K562 (cell line): ENCODE results near the gene GSKIP. TPM values are rescaled to one million over a fixed set of nuclear protein-coding genes. Genes with fewer than 3 reads are reported as not detected.

Source experiments
- ATAC-seq: fragments of 200-7000 bp; cut with Tn5 transposase; 3 replicates; pipeline ENCODE4 v1.9.1; 2020; ENCODE audit warnings: moderate library complexity
- BruUV-seq: library from RNA; stranded (reverse); fragments of 400-500 nt; replicated peaks from 2 replicates; lab custom pipeline; 2021; lab: Mats Ljungman, UMichigan
- CTCF ChIA-PET: fragments of 300-600 bp; formaldehyde crosslinking; extraction: SDS; loops from one replicate; lab custom pipeline; 2021; ENCODE audit warnings: low intra/inter-chr PET ratio; lab: Yijun Ruan, JAX
- POLR2A ChIA-PET: fragments of 300-600, 350-650 bp; sonication (Branson Sonifier 250); formaldehyde crosslinking; extraction: SDS; loops from one replicate; lab custom pipeline; 2021; ENCODE audit warnings: antibody characterized with exemption, inconsistent platforms; lab: Yijun Ruan, JAX
- DNase-seq, 4 experiments: peaks; one replicate each; pipeline versions ENCODE4 v3.0.0 to v3.0.0-alpha.2; 2011 to 2018; ENCODE audit warnings: low spot score in 3 of 4, mixed read lengths in 3 of 4; ENCODE audit errors: extremely low read depth in 1 of 4
- FAIRE-seq: peaks from 2 replicates; lab custom pipeline; 2011; peaks lifted over from hg19 to GRCh38; lab: Jason Lieb, UNC
- H2AFZ ChIP-seq: 2 replicates; pipeline ENCODE4 v1.6.0; 2011; ENCODE audit warnings: low read depth, low read length, control low read depth, inconsistent platforms
- H3K27ac ChIP-seq: fragments of 200-600 bp; 3 replicates; pipeline ENCODE4 v1.8.0; 2011; ENCODE audit warnings: low read depth, mild to moderate bottlenecking, control low read depth, inconsistent platforms, low read length, moderate library complexity, mixed read lengths; ENCODE audit errors: extremely low read depth
- H3K27me3 ChIP-seq, 2 experiments: fragments of 300-600 bp in 1 of 2; 2 replicates in 1 of 2; 3 replicates in 1 of 2; pipeline versions ENCODE4 v1.6.0 to v1.8.0; 2011; ENCODE audit warnings: inconsistent platforms in 2 of 2, low read length in 2 of 2, mild to moderate bottlenecking in 1 of 2, mixed read lengths in 1 of 2, moderate library complexity in 1 of 2; ENCODE audit not compliant: control insufficient read depth in 2 of 2, insufficient read depth in 2 of 2
- H3K36me3 ChIP-seq: fragments of 300-600 bp; 3 replicates; pipeline ENCODE4 v1.8.0; 2011; ENCODE audit warnings: mild to moderate bottlenecking, low read length, inconsistent platforms; ENCODE audit not compliant: control insufficient read depth, insufficient read depth
- H3K4me1 ChIP-seq, 2 experiments: fragments of 200-600 bp in 1 of 2; replicated peaks in 1 of 2; 2 replicates in 1 of 2; 3 replicates in 1 of 2; pipeline versions ENCODE4 v1.5.1 to v1.8.0; 2011; ENCODE audit warnings: inconsistent platforms in 2 of 2, low read length in 2 of 2, mild to moderate bottlenecking in 1 of 2, mixed read lengths in 1 of 2, moderate library complexity in 1 of 2; ENCODE audit not compliant: control insufficient read depth in 2 of 2, insufficient read depth in 2 of 2
- H3K4me2 ChIP-seq: 2 replicates; pipeline ENCODE4 v1.6.1; 2011; ENCODE audit warnings: low read length, control low read depth, inconsistent platforms, mixed read lengths; ENCODE audit not compliant: insufficient read depth
- H3K4me3 ChIP-seq: fragments of 200-600 bp; sonication (generic), shearing (Covaris generic); 2 replicates; pipeline ENCODE4 v1.5.1; 2016; ENCODE audit warnings: control low read depth, inconsistent platforms
- H3K79me2 ChIP-seq: fragments of 200-600 bp; 3 replicates; pipeline ENCODE4 v1.8.0; 2011; ENCODE audit warnings: low read length, inconsistent platforms; ENCODE audit not compliant: control insufficient read depth, insufficient read depth
- H3K9ac ChIP-seq, 2 experiments: 2 replicates each; pipeline versions ENCODE4 v1.6.0 to v1.6.1; 2011; ENCODE audit warnings: low read depth in 2 of 2, low read length in 2 of 2, control low read depth in 1 of 2, inconsistent platforms in 1 of 2, mild to moderate bottlenecking in 1 of 2, mixed read lengths in 1 of 2; ENCODE audit not compliant: insufficient read depth in 1 of 2
- H3K9me1 ChIP-seq: one replicate; pipeline ENCODE4 v1.6.0; 2011; ENCODE audit warnings: inconsistent platforms, mild to moderate bottlenecking, low read length, moderate library complexity; ENCODE audit not compliant: control insufficient read depth, insufficient read depth
- H3K9me3 ChIP-seq: replicated peaks from 2 replicates; pipeline ENCODE4 v1.5.1; 2011; ENCODE audit warnings: low read depth, low read length, inconsistent platforms; ENCODE audit not compliant: control insufficient read depth, insufficient read depth
- H4K20me1 ChIP-seq: replicated peaks from 2 replicates; pipeline ENCODE4 v1.6.1; 2011; ENCODE audit warnings: low read length, inconsistent platforms, mixed read lengths; ENCODE audit not compliant: control insufficient read depth, insufficient read depth
- CBX8 ChIP-seq: fragments of 200-600 bp; sonication (generic); IDR thresholded peaks from 2 replicates; pipeline ENCODE4 v1.6.1; 2012; ENCODE audit warnings: borderline replicate concordance, mixed run types, low read depth, mild to moderate bottlenecking, moderate library complexity, mixed read lengths, low read length, control low read depth, inconsistent platforms; ENCODE audit not compliant: poor library complexity, severe bottlenecking; ENCODE audit errors: extremely low read depth
- CLOCK ChIP-seq: fragments of 250-450 bp; sonication (Bioruptor Pico); IDR thresholded peaks from 2 replicates; pipeline ENCODE4 v1.4.0; 2020; ENCODE audit warnings: mild to moderate bottlenecking, moderate library complexity, borderline replicate concordance
- EZH2 ChIP-seq: IDR thresholded peaks from 2 replicates; pipeline ENCODE4 v1.6.1; 2012; ENCODE audit warnings: low read depth, mild to moderate bottlenecking, inconsistent platforms, low read length, borderline replicate concordance
- GATA2 ChIP-seq: sonication (generic); formaldehyde crosslinking; IDR thresholded peaks from 2 replicates; pipeline ENCODE4 v1.4.0; 2020; ENCODE audit warnings: mild to moderate bottlenecking, missing genetic modification reagents
- HOXB6 ChIP-seq: fragments of 250-450 bp; sonication (Bioruptor Pico); IDR thresholded peaks from 2 replicates; pipeline ENCODE4 v1.5.1; 2022; ENCODE audit warnings: mild to moderate bottlenecking, borderline replicate concordance
- SMARCC2 ChIP-seq: fragments of 450-650 bp; IDR thresholded peaks from 2 replicates; pipeline ENCODE4 v1.6.1; 2017; ENCODE audit warnings: antibody characterized with exemption, moderate library complexity, mild to moderate bottlenecking, low read depth
- TBP ChIP-seq: optimal IDR thresholded peaks from 2 replicates; pipeline ENCODE3; 2011; ENCODE audit warnings: low read depth, low read length, improper control_type of control experiment
- THAP7 ChIP-seq: fragments of 250-450 bp; sonication (Bioruptor Pico); IDR thresholded peaks from 2 replicates; pipeline ENCODE4 v1.5.0; 2021
- TOE1 ChIP-seq, 2 experiments: fragments of 450-650 bp in 1 of 2; sonication (generic) in 1 of 2; formaldehyde crosslinking in 1 of 2; IDR thresholded peaks; 2 replicates each; pipeline versions ENCODE4 v1.7.1 to v1.8.0; 2016 to 2022; ENCODE audit warnings: borderline replicate concordance in 2 of 2, mild to moderate bottlenecking in 2 of 2, antibody characterized with exemption in 1 of 2, inconsistent platforms in 1 of 2, low read depth in 1 of 2, missing genetic modification reagents in 1 of 2, moderate library complexity in 1 of 2
- ZFPM2 ChIP-seq: fragments of 250-450 bp; sonication (Bioruptor Pico); IDR thresholded peaks from 2 replicates; pipeline ENCODE4 v1.5.1; 2022; ENCODE audit warnings: mild to moderate bottlenecking
- ZNF668 ChIP-seq: fragments of 250-450 bp; sonication (Bioruptor Pico); IDR thresholded peaks from 2 replicates; pipeline ENCODE4 v1.8.0; 2022; ENCODE audit warnings: mild to moderate bottlenecking, inconsistent platforms
- WGBS: fragments of 100-300 bp; shearing (Covaris generic); methylation state at CpG from one replicate; pipeline ENCODE4 v1.1.6; 2016; ENCODE audit warnings: low coverage, mixed read lengths; ENCODE audit not compliant: insufficient coverage; ENCODE audit errors: missing lambda C conversion rate; 5-methylcytosine and 5-hydroxymethylcytosine counted together
- in situ Hi-C: fragments of 300-500 bp; cut with MboI; formaldehyde crosslinking; loops from 4 replicates; pipeline ENCODE4 v1.15.0; 2018; ENCODE audit warnings: inconsistent platforms, mixed read lengths
- intact Hi-C: fragments of 100-400 bp; cut with micrococcal nuclease; formaldehyde crosslinking; loops from 2 replicates; pipeline ENCODE4 v1.14.2; 2022
- polyA plus RNA-seq, 8 experiments: library from polyadenylated mRNA; depleted of rRNA in 4 of 8; stranded (reverse) in 5 of 8; unstranded in 3 of 8; fragments of >200 nt; fragmentation: Nextera tagmentation in 2 of 8; fragmentation: Illumina TruSeq in 1 of 8; extraction: Ambion mirVana in 2 of 8; extraction: Trizol in 1 of 8; gene quantifications; 2 replicates each; pipeline versions ENCODE4 v1.2.1 to v1.2.3, GENCODE V29; 2011 to 2014; ENCODE audit warnings: inconsistent platforms in 1 of 8, missing spikeins in 1 of 8
- total RNA-seq, 7 experiments: library from RNA; depleted of rRNA in 6 of 7; stranded (reverse); fragments of >200 nt in 6 of 7; fragmentation: Illumina TruSeq in 2 of 7; extraction: Trizol in 2 of 7; gene quantifications; 2 replicates each; pipeline versions ENCODE4 v1.2.1 to v1.2.3, GENCODE V29; 2011 to 2021; ENCODE audit warnings: low replicate concordance in 1 of 7

Gene GSKIP
- total and polyA plus RNA-seq, 9 of the 15 experiments (the other 6 are each of a cell fraction or from before 2014, with no cell fraction given) = 12.9 to 58.9 (median 22.2) TPM

GRCh38 chr14:96320605-96321004 lies 42.7 kb upstream of the GSKIP start:
- CTCF ChIA-PET = no interaction called here
- no peak overlapping the region for H3K27ac ChIP-seq
- no peak overlapping the region for H3K4me2 ChIP-seq
- DNase-seq = no peak
- BruUV-seq = no TSS peak
- H2AFZ ChIP-seq = no peak overlapping the region
- POLR2A ChIA-PET = interaction anchor here (1.1 kb wide), 1 partner anchor 8 kb away, joined by 3 read pairs; no protein-coding TSS in a partner anchor
- no peak overlapping the region for H3K9ac ChIP-seq
- H3K9me1 ChIP-seq = no peaks in the 10 kb centered on the region
- no peak overlapping the region for H3K4me3 ChIP-seq
- intact Hi-C loops = no loop called here
- no peaks in the 10 kb centered on the region for H3K4me1 ChIP-seq
- no peak for FAIRE-seq
- TF ChIP-seq HOXB6 (CRISPR knock-in tag) (no peak), ZFPM2 (no peak), THAP7 (CRISPR knock-in tag) (no peak), SMARCC2 (no peak), GATA2 (CRISPR knock-in tag) (no peak)
- H3K9me3 ChIP-seq = no peaks in the 10 kb centered on the region
- peaks cover 33% of the 10 kb centered on the region; the same call in 2 of the 3 replicates for H3K36me3 ChIP-seq
- ATAC-seq = no peak
- 100% methylated on average over 1 of the region's 1 CpG for WGBS
- H4K20me1 ChIP-seq = no peaks in the 10 kb centered on the region
- in situ Hi-C loops = no loop called here
- H3K27me3 ChIP-seq = no peaks in the 10 kb centered on the region
- H3K79me2 ChIP-seq = no peaks in the 10 kb centered on the region

GRCh38 chr14:96324219-96324618 lies 39.1 kb upstream of the GSKIP start:
- Histone ChIP-seq H3K9me3 (no peaks in the 10 kb centered on the region), H2AFZ (no peak overlapping the region), H3K9me1 (no peaks in the 10 kb centered on the region), H3K36me3 (peaks cover 20% of the 10 kb centered on the region), H3K4me1 (no peaks in the 10 kb centered on the region), H3K4me3 (no peak overlapping the region), H3K79me2 (no peaks in the 10 kb centered on the region), H3K27me3 (no peaks in the 10 kb centered on the region), H3K27ac (no peak overlapping the region), H3K4me2 (no peak overlapping the region), H4K20me1 (no peaks in the 10 kb centered on the region), H3K9ac (no peak overlapping the region)
- FAIRE-seq = no peak
- POLR2A ChIA-PET = no interaction called here
- DNase-seq = no peak
- intact Hi-C loops (no loop called here), in situ Hi-C loops (no loop called here)
- BruUV-seq = no TSS peak
- CTCF ChIA-PET = no interaction called here
- 85% methylated on average over 7 of the region's 7 CpGs for WGBS
- no peak for ATAC-seq
- no peak for TF ChIP-seq ZNF668 (CRISPR knock-in tag)
- TF ChIP-seq EZH2 = no peak
- TF ChIP-seq TOE1 (IDR thresholded peaks at IDR 0.05; ENCODE audit: borderline replicate concordance) = no peak
- no peak for TF ChIP-seq TOE1 (CRISPR knock-in tag; IDR thresholded peaks at IDR 0.05; ENCODE audit: borderline replicate concordance, low read depth)
- no peak for TF ChIP-seq TBP
- TF ChIP-seq CLOCK (CRISPR knock-in tag) = no peak
- TF ChIP-seq CBX8 = no peak
